K562 (cell line): Measurements from ENCODE around the gene GNAQ. TPM values are rescaled to one million over a fixed set of nuclear protein-coding genes. Genes with fewer than 3 reads are reported as not detected.

Source experiments
- ATAC-seq: fragments of 200-7000 bp; cut with Tn5 transposase; 3 replicates; pipeline ENCODE4 v1.9.1; 2020; ENCODE audit warnings: moderate library complexity
- BruUV-seq: library from RNA; stranded (reverse); fragments of 400-500 nt; replicated peaks from 2 replicates; lab custom pipeline; 2021; lab: Mats Ljungman, UMichigan
- CTCF ChIA-PET: fragments of 300-600 bp; formaldehyde crosslinking; extraction: SDS; loops from one replicate; lab custom pipeline; 2021; ENCODE audit warnings: low intra/inter-chr PET ratio; lab: Yijun Ruan, JAX
- POLR2A ChIA-PET: fragments of 300-600, 350-650 bp; sonication (Branson Sonifier 250); formaldehyde crosslinking; extraction: SDS; loops from one replicate; lab custom pipeline; 2021; ENCODE audit warnings: antibody characterized with exemption, inconsistent platforms; lab: Yijun Ruan, JAX
- DNase-seq, 4 experiments: peaks; one replicate each; pipeline versions ENCODE4 v3.0.0 to v3.0.0-alpha.2; 2011 to 2018; ENCODE audit warnings: low spot score in 3 of 4, mixed read lengths in 3 of 4; ENCODE audit errors: extremely low read depth in 1 of 4
- FAIRE-seq: peaks from 2 replicates; lab custom pipeline; 2011; peaks lifted over from hg19 to GRCh38; lab: Jason Lieb, UNC
- H2AFZ ChIP-seq: 2 replicates; pipeline ENCODE4 v1.6.0; 2011; ENCODE audit warnings: low read depth, low read length, control low read depth, inconsistent platforms
- H3K27ac ChIP-seq: fragments of 200-600 bp; 3 replicates; pipeline ENCODE4 v1.8.0; 2011; ENCODE audit warnings: low read depth, mild to moderate bottlenecking, control low read depth, inconsistent platforms, low read length, moderate library complexity, mixed read lengths; ENCODE audit errors: extremely low read depth
- H3K27me3 ChIP-seq, 2 experiments: fragments of 300-600 bp in 1 of 2; 2 replicates in 1 of 2; 3 replicates in 1 of 2; pipeline versions ENCODE4 v1.6.0 to v1.8.0; 2011; ENCODE audit warnings: inconsistent platforms in 2 of 2, low read length in 2 of 2, mild to moderate bottlenecking in 1 of 2, mixed read lengths in 1 of 2, moderate library complexity in 1 of 2; ENCODE audit not compliant: control insufficient read depth in 2 of 2, insufficient read depth in 2 of 2
- H3K36me3 ChIP-seq: fragments of 300-600 bp; 3 replicates; pipeline ENCODE4 v1.8.0; 2011; ENCODE audit warnings: mild to moderate bottlenecking, low read length, inconsistent platforms; ENCODE audit not compliant: control insufficient read depth, insufficient read depth
- H3K4me1 ChIP-seq, 2 experiments: fragments of 200-600 bp in 1 of 2; replicated peaks in 1 of 2; 2 replicates in 1 of 2; 3 replicates in 1 of 2; pipeline versions ENCODE4 v1.5.1 to v1.8.0; 2011; ENCODE audit warnings: inconsistent platforms in 2 of 2, low read length in 2 of 2, mild to moderate bottlenecking in 1 of 2, mixed read lengths in 1 of 2, moderate library complexity in 1 of 2; ENCODE audit not compliant: control insufficient read depth in 2 of 2, insufficient read depth in 2 of 2
- H3K4me2 ChIP-seq: 2 replicates; pipeline ENCODE4 v1.6.1; 2011; ENCODE audit warnings: low read length, control low read depth, inconsistent platforms, mixed read lengths; ENCODE audit not compliant: insufficient read depth
- H3K4me3 ChIP-seq: fragments of 200-600 bp; sonication (generic), shearing (Covaris generic); 2 replicates; pipeline ENCODE4 v1.5.1; 2016; ENCODE audit warnings: control low read depth, inconsistent platforms
- H3K79me2 ChIP-seq: fragments of 200-600 bp; 3 replicates; pipeline ENCODE4 v1.8.0; 2011; ENCODE audit warnings: low read length, inconsistent platforms; ENCODE audit not compliant: control insufficient read depth, insufficient read depth
- H3K9ac ChIP-seq, 2 experiments: 2 replicates each; pipeline versions ENCODE4 v1.6.0 to v1.6.1; 2011; ENCODE audit warnings: low read depth in 2 of 2, low read length in 2 of 2, control low read depth in 1 of 2, inconsistent platforms in 1 of 2, mild to moderate bottlenecking in 1 of 2, mixed read lengths in 1 of 2; ENCODE audit not compliant: insufficient read depth in 1 of 2
- H3K9me1 ChIP-seq: one replicate; pipeline ENCODE4 v1.6.0; 2011; ENCODE audit warnings: inconsistent platforms, mild to moderate bottlenecking, low read length, moderate library complexity; ENCODE audit not compliant: control insufficient read depth, insufficient read depth
- H3K9me3 ChIP-seq: replicated peaks from 2 replicates; pipeline ENCODE4 v1.5.1; 2011; ENCODE audit warnings: low read depth, low read length, inconsistent platforms; ENCODE audit not compliant: control insufficient read depth, insufficient read depth
- H4K20me1 ChIP-seq: replicated peaks from 2 replicates; pipeline ENCODE4 v1.6.1; 2011; ENCODE audit warnings: low read length, inconsistent platforms, mixed read lengths; ENCODE audit not compliant: control insufficient read depth, insufficient read depth
- CBFA2T2 ChIP-seq: fragments of 450-650 bp; conservative IDR thresholded peaks from 2 replicates; pipeline ENCODE4 v1.6.1; 2017; ENCODE audit warnings: mild to moderate bottlenecking
- DNMT1 ChIP-seq: fragments of 450-650 bp; IDR thresholded peaks from 2 replicates; pipeline ENCODE4 v1.6.1; 2016; ENCODE audit warnings: antibody characterized with exemption, mild to moderate bottlenecking
- GABPA ChIP-seq: fragments of 200-800 bp; sonication (Bioruptor generic); conservative IDR thresholded peaks from 2 replicates; pipeline ENCODE4 v1.6.1; 2016; ENCODE audit warnings: low read depth, missing genetic modification characterization, missing compliant biosample characterization
- GATAD2B ChIP-seq: fragments of 450-650 bp; IDR thresholded peaks from 2 replicates; pipeline ENCODE4 v1.6.1; 2017; ENCODE audit warnings: mild to moderate bottlenecking, borderline replicate concordance
- HBP1 ChIP-seq: fragments of 450-650 bp; formaldehyde crosslinking; IDR thresholded peaks from 2 replicates; pipeline ENCODE4 v1.4.0; 2022; ENCODE audit warnings: missing genetic modification characterization
- ILK ChIP-seq: fragments of 450-650 bp; IDR thresholded peaks from 2 replicates; pipeline ENCODE4 v1.6.1; 2016; ENCODE audit warnings: missing genetic modification characterization, low read depth, mild to moderate bottlenecking, missing compliant biosample characterization, moderate library complexity, borderline replicate concordance
- KLF16 ChIP-seq: IDR thresholded peaks from 2 replicates; pipeline ENCODE4 v1.6.1; 2016; ENCODE audit warnings: antibody characterized with exemption
- MAFK ChIP-seq: IDR thresholded peaks from 2 replicates; pipeline ENCODE4 v1.6.1; 2011; ENCODE audit warnings: low read length, improper control_type of control experiment
- MNT ChIP-seq, 2 experiments: fragments of 450-650 bp; conservative IDR thresholded peaks; 2 replicates each; pipeline ENCODE4 v1.6.1; 2017; ENCODE audit warnings: mild to moderate bottlenecking in 2 of 2, moderate library complexity in 2 of 2
- PHB2 ChIP-seq: fragments of 450-650 bp; IDR thresholded peaks from 2 replicates; pipeline ENCODE4 v1.6.1; 2017; ENCODE audit warnings: low read depth
- SMARCA4 ChIP-seq: fragments of 450-650 bp; IDR thresholded peaks from 2 replicates; pipeline ENCODE4 v1.6.1; 2016
- SMARCE1 ChIP-seq: fragments of 450-650 bp; IDR thresholded peaks from 2 replicates; pipeline ENCODE4 v1.7.1; 2016; ENCODE audit warnings: mild to moderate bottlenecking
- SOX6 ChIP-seq: fragments of 450-650 bp; IDR thresholded peaks from 2 replicates; pipeline ENCODE4 v1.6.1; 2014; ENCODE audit warnings: mild to moderate bottlenecking
- SRSF7 ChIP-seq: fragments of 200-400 bp; formaldehyde crosslinking; optimal IDR thresholded peaks from 2 replicates; pipeline ENCODE3; 2017; ENCODE audit warnings: mild to moderate bottlenecking, low read depth, low read length
- TAF7 ChIP-seq: fragments of 450-650 bp; IDR thresholded peaks from 2 replicates; pipeline ENCODE4 v1.6.1; 2016; ENCODE audit warnings: missing genetic modification characterization, missing compliant biosample characterization
- ZEB2 ChIP-seq: fragments of 450-650 bp; IDR thresholded peaks from 2 replicates; pipeline ENCODE4 v1.6.1; 2016
- ZNF174 ChIP-seq: fragments of 250-450 bp; sonication (Bioruptor Pico); IDR thresholded peaks from 2 replicates; pipeline ENCODE4 v1.4.0; 2020; ENCODE audit warnings: mild to moderate bottlenecking
- ZNF41 ChIP-seq: fragments of 250-450 bp; sonication (Bioruptor Pico); conservative IDR thresholded peaks from 2 replicates; pipeline ENCODE4 v1.4.0; 2020; ENCODE audit warnings: mild to moderate bottlenecking
- WGBS: fragments of 100-300 bp; shearing (Covaris generic); methylation state at CpG from one replicate; pipeline ENCODE4 v1.1.6; 2016; ENCODE audit warnings: low coverage, mixed read lengths; ENCODE audit not compliant: insufficient coverage; ENCODE audit errors: missing lambda C conversion rate; 5-methylcytosine and 5-hydroxymethylcytosine counted together
- in situ Hi-C: fragments of 300-500 bp; cut with MboI; formaldehyde crosslinking; loops from 4 replicates; pipeline ENCODE4 v1.15.0; 2018; ENCODE audit warnings: inconsistent platforms, mixed read lengths
- intact Hi-C: fragments of 100-400 bp; cut with micrococcal nuclease; formaldehyde crosslinking; loops from 2 replicates; pipeline ENCODE4 v1.14.2; 2022
- polyA plus RNA-seq, 8 experiments: library from polyadenylated mRNA; depleted of rRNA in 4 of 8; stranded (reverse) in 5 of 8; unstranded in 3 of 8; fragments of >200 nt; fragmentation: Nextera tagmentation in 2 of 8; fragmentation: Illumina TruSeq in 1 of 8; extraction: Ambion mirVana in 2 of 8; extraction: Trizol in 1 of 8; gene quantifications; 2 replicates each; pipeline versions ENCODE4 v1.2.1 to v1.2.3, GENCODE V29; 2011 to 2014; ENCODE audit warnings: inconsistent platforms in 1 of 8, missing spikeins in 1 of 8
- total RNA-seq, 7 experiments: library from RNA; depleted of rRNA in 6 of 7; stranded (reverse); fragments of >200 nt in 6 of 7; fragmentation: Illumina TruSeq in 2 of 7; extraction: Trizol in 2 of 7; gene quantifications; 2 replicates each; pipeline versions ENCODE4 v1.2.1 to v1.2.3, GENCODE V29; 2011 to 2021; ENCODE audit warnings: low replicate concordance in 1 of 7
- TF ChIP-seq, protein P1 (sequence below): sonication (generic); formaldehyde crosslinking; IDR thresholded peaks from 2 replicates; pipeline ENCODE4 v1.8.1; 2022; ENCODE audit warnings: missing genetic modification reagents

GNAQ gene
- total and polyA plus RNA-seq, 9 of the 15 experiments (the other 6 are each of a cell fraction or from before 2014, with no cell fraction given) = 4.8 to 27.9 (median 17.5) TPM

DNA sequence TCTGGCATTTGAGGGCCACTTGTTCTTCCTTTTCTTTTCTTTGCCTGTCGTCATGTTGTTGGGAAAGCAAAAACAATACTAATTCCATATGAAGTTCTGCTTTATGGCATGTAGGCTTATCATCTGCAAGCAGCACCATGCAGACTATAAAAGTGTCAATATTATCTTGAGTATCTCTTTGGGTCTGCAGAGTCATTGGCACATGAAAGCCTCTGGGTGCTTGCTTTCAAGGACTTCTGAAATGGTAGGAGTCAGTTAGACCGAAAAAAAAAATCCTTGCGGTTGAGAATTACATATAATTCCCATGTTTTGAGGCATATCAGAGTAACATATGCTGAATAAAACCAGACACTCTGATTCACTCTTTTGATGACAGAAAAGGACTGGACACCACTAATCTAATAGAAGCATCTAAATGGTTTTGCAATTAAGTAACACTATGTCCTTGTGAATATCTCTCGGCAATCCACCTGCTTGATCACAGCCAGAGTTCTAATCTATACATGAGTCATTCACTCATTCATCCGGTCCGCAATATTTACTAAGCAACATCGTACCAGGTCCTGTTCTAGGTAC, 44.4 kb downstream of the GNAQ start:
- H4K20me1 ChIP-seq = 0 out of 2 replicates have a peak, but pooled peaks cover 4% of the 10 kb centered on the region
- H3K4me1 ChIP-seq = peaks cover 8 to 35% of the 10 kb centered on the region in 2 experiments; a peak in 4 of 5 replicates
- peaks cover 13% of the 10 kb centered on the region; the same call in 2 of the 3 replicates for H3K36me3 ChIP-seq
- ChIA-PET CTCF (no interaction called here), POLR2A (interaction anchor here (1.2 kb wide), 1 partner anchor 45 kb away, joined by 3 read pairs; no protein-coding TSS in a partner anchor)
- 2% methylated on average over 6 of the region's 7 CpGs for WGBS
- BruUV-seq = no TSS peak
- FAIRE-seq (peak; percentile 65), DNase-seq (peak; percentile 25 to 75 (median 48)), ATAC-seq (peak; percentile 84)
- peak overlapping the region in 1 of 2 experiments; percentile 41; a peak in 2 of 4 replicates for H3K9ac ChIP-seq
- peak overlapping the region; percentile 82 for H3K27ac ChIP-seq
- H3K4me3 ChIP-seq = no peak overlapping the region
- no peaks in the 10 kb centered on the region for H3K9me1 ChIP-seq
- in situ Hi-C loops (loop anchor here (10.0 kb wide), 1 partner anchor 48 kb away; the partner anchor contains the start of gene GNAQ), intact Hi-C loops (no loop called here)
- peak overlapping the region; percentile 52; the same call in 1 of the 2 replicates for H3K4me2 ChIP-seq
- peaks cover 79% of the 10 kb centered on the region for H3K79me2 ChIP-seq
- no peaks in the 10 kb centered on the region for H3K27me3 ChIP-seq
- H2AFZ ChIP-seq = no peak overlapping the region
- no peaks in the 10 kb centered on the region for H3K9me3 ChIP-seq
- TF ChIP-seq MNT (conservative IDR thresholded peaks at IDR 0.05) (peak in 1 of 2 experiments; percentile 54; a peak in 3 of 4 replicates), SRSF7 (no peak), DNMT1 (no peak), GATAD2B (peak; percentile 30; the same call in 1 of the 2 replicates), ZEB2 (0 out of 2 replicates have a peak, but pooled peaks have one; percentile 70), MAFK (peak; percentile 59; the same call in 1 of the 2 replicates), GABPA (tag) (0 out of 2 replicates have a peak, but pooled peaks have one; percentile 19), SMARCA4 (peak; percentile 94), PHB2 (peak; percentile 60; the same call in 1 of the 2 replicates), ZNF41 (no peak), ZNF174 (CRISPR knock-in tag) (no peak), ILK (tag) (no peak), SOX6 (peak; percentile 94), SMARCE1 (peak; percentile 88), HBP1 (CRISPR knock-in tag) (no peak), CBFA2T2 (peak; percentile 75), KLF16 (peak; percentile 67; the same call in 1 of the 2 replicates), TAF7 (tag) (no peak)
- TF ChIP-seq, protein P1, sequence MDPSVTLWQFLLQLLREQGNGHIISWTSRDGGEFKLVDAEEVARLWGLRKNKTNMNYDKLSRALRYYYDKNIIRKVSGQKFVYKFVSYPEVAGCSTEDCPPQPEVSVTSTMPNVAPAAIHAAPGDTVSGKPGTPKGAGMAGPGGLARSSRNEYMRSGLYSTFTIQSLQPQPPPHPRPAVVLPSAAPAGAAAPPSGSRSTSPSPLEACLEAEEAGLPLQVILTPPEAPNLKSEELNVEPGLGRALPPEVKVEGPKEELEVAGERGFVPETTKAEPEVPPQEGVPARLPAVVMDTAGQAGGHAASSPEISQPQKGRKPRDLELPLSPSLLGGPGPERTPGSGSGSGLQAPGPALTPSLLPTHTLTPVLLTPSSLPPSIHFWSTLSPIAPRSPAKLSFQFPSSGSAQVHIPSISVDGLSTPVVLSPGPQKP (CRISPR knock-in tag) = no peak
